ENCODE data around the gene ALPK3. TPM values are rescaled to one million over a fixed set of nuclear protein-coding genes. Genes with fewer than 3 reads are reported as not detected.
A peak's percentile ranks its signal among the peaks of the same experiment; 100 is the strongest.

ALPK3 gene
- total and polyA plus RNA-seq, 4 experiments from 2014 or later: 0.01 to 0.58 (median 0.26) TPM; not detected in 1

DNA sequence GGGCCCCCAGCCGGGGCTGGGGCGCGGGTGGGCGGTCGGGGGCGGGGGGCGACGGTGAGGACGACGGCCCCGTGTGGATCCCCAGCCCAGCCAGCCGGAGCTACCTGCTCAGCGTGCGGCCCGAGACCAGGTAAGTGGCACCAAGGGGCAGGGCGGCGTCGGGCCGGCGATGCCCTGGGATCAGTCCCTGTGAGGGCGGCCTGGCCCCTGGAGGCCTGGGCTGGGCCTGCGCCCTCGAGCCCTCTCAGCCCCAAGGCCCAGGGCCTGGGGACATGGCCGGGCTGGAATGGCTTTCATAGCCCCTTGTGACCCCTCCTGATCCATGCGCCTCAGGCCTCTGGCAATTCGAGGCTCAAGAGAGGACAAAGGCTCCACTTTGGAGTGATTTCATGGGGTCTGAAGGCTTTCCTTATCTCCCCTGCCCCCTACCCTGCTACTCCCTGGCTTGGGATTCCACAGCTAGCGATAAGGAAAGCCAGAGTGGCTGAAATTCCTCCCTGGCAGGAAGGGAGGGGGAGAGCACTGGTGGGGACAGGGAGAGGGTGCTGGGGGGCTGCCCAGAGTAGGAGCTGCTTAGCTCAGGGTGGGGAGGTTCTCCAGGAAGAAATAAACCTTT is 418 bp downstream of the ALPK3 start:
- CTCF ChIA-PET (ENCODE audit: partially characterized antibody): interaction anchor here (1.1 kb wide), 1 partner anchor 162 kb away, joined by 4 read pairs; no protein-coding TSS in a partner anchor
- Mint-ChIP-seq H3K36me3 (no peaks in the 10 kb centered on the region), H3K9me3 (no peaks in the 10 kb centered on the region), H3K4me3 (no peak overlapping the region), H3K27ac (no peak overlapping the region), H3K4me1 (peaks cover 7 to 12% (median 11%) of the 10 kb centered on the region in 4 donors), H3K27me3 (peaks cover 6 to 11% of the 10 kb centered on the region in 2 donors)
- DNase-seq: no peak
- no peaks in the 10 kb centered on the region for H3K27me3 ChIP-seq (ENCODE audit: insufficient read depth, low read length)
- no peak overlapping the region for H3K27ac ChIP-seq (ENCODE audit: low read depth, low read length)
- peaks cover 10% of the 10 kb centered on the region for H3K4me1 ChIP-seq (ENCODE audit: insufficient read depth, low read length)
- intact Hi-C loops (cut with micrococcal nuclease): no loop called here
- no peaks in the 10 kb centered on the region for H3K36me3 ChIP-seq (ENCODE audit: insufficient read depth, low read length)
- POLR2A ChIA-PET (ENCODE audit: partially characterized antibody): no interaction called here
- H3K9me3 ChIP-seq (ENCODE audit: control insufficient read depth in 1 of 2, low read length in 2 of 2): no peaks in the 10 kb centered on the region
- no peak overlapping the region for H3K4me3 ChIP-seq (ENCODE audit: low read length in 2 of 2)

DNA sequence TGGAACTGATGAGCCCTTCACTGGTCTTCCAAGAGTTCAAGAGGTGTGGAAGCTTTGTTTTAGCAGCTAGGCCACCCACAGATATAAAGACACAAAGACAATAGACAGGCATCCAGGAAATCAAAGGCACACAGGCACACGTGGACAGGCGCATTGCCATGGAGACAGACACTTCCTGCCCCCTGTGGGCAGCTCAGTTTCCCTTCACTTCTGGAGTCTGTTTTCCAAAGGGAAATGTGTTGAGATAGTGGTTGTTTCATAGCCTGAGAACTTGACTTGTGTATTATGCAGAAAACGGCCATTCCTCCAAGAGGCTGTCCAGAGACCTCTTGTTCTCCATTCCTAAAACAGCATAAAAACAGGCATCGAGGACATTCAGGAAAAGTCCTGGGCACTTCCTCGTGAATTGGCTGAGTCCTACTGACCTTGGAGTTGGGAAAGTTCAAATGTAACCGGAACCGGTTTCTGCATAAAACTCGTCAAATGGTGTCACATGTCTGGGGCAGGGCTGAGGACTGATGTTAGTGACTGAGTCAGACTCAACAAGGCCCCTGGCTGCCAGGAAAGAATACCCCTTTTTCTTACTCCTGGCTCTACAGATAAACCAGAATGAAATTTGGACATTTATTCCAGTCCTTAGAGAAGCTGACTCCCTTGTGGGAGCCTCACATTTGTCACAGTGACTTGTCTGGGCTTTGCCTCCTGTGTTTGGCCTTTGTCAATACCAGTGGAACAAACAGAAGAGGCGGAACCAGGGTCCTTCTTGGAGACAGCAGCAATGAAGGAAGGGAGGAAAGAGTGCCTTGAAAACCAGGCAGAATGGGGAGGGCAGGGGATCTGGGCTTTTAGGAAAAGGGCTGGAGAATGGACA is 1.3 kb downstream of the ALPK3 start:
- Mint-ChIP-seq H3K4me1 (peaks cover 7 to 11% (median 10%) of the 10 kb centered on the region in 4 donors), H3K9me3 (no peaks in the 10 kb centered on the region), H3K27ac (peak overlapping the region in 6 of 7 donors; percentile 22 to 81 (median 65)), H3K4me3 (peak overlapping the region in 3 of 8 donors; percentile 49 to 63 (median 63)), H3K27me3 (peaks cover 6 to 11% of the 10 kb centered on the region in 2 donors), H3K36me3 (no peaks in the 10 kb centered on the region)
- CTCF ChIA-PET (ENCODE audit: partially characterized antibody): no interaction called here
- no peaks in the 10 kb centered on the region for H3K9me3 ChIP-seq (ENCODE audit: control insufficient read depth in 1 of 2, low read length in 2 of 2)
- H3K27ac ChIP-seq (ENCODE audit: low read depth, low read length): no peak overlapping the region
- no peaks in the 10 kb centered on the region for H3K36me3 ChIP-seq (ENCODE audit: insufficient read depth, low read length)
- no peaks in the 10 kb centered on the region for H3K27me3 ChIP-seq (ENCODE audit: insufficient read depth, low read length)
- no peak overlapping the region for H3K4me3 ChIP-seq (ENCODE audit: low read length in 2 of 2)
- POLR2A ChIA-PET (ENCODE audit: partially characterized antibody): no interaction called here
- DNase-seq: peak in 2 of 5 donors; percentile 19 to 30
- intact Hi-C loops (cut with micrococcal nuclease): no loop called here
- peaks cover 10% of the 10 kb centered on the region for H3K4me1 ChIP-seq (ENCODE audit: insufficient read depth, low read length)

- intact Hi-C loops (cut with micrococcal nuclease): no loop called here
- Mint-ChIP-seq H3K4me3 (no peak overlapping the region), H3K36me3 (no peaks in the 10 kb centered on the region), H3K4me1 (peaks cover 7 to 11% (median 10%) of the 10 kb centered on the region in 4 donors), H3K27me3 (peaks cover 6 to 11% of the 10 kb centered on the region in 2 donors), H3K9me3 (no peaks in the 10 kb centered on the region), H3K27ac (peak overlapping the region in 3 of 7 donors; percentile 13 to 81 (median 27))
- ChIA-PET POLR2A (ENCODE audit: partially characterized antibody) (no interaction called here), CTCF (ENCODE audit: partially characterized antibody) (no interaction called here)
- Histone ChIP-seq H3K27ac (ENCODE audit: low read depth, low read length) (no peak overlapping the region), H3K4me3 (ENCODE audit: low read length in 2 of 2) (no peak overlapping the region), H3K4me1 (ENCODE audit: insufficient read depth, low read length) (peaks cover 10% of the 10 kb centered on the region), H3K36me3 (ENCODE audit: insufficient read depth, low read length) (no peaks in the 10 kb centered on the region), H3K27me3 (ENCODE audit: insufficient read depth, low read length) (no peaks in the 10 kb centered on the region), H3K9me3 (ENCODE audit: control insufficient read depth in 1 of 2, low read length in 2 of 2) (no peaks in the 10 kb centered on the region)
- DNase-seq: no peak
Observed at GRCh38 chr15:84819291-84819768, 2.2 kb downstream of the ALPK3 start.

GRCh38 chr15:84819791-84820190 is 2.6 kb downstream of the ALPK3 start:
- peaks cover 7 to 11% (median 10%) of the 10 kb centered on the region in 4 donors for H3K4me1 Mint-ChIP-seq
- no peak for DNase-seq
- Histone ChIP-seq H3K36me3 (ENCODE audit: insufficient read depth, low read length) (no peaks in the 10 kb centered on the region), H3K4me1 (ENCODE audit: insufficient read depth, low read length) (peaks cover 10% of the 10 kb centered on the region), H3K4me3 (ENCODE audit: low read length in 2 of 2) (no peak overlapping the region), H3K27ac (ENCODE audit: low read depth, low read length) (no peak overlapping the region), H3K27me3 (ENCODE audit: insufficient read depth, low read length) (no peaks in the 10 kb centered on the region), H3K9me3 (ENCODE audit: control insufficient read depth in 1 of 2, low read length in 2 of 2) (no peaks in the 10 kb centered on the region)
- no peaks in the 10 kb centered on the region for H3K9me3 Mint-ChIP-seq
- H3K27ac Mint-ChIP-seq: peak overlapping the region in 1 of 7 donors; percentile 14
- CTCF ChIA-PET (ENCODE audit: partially characterized antibody): no interaction called here
- H3K27me3 Mint-ChIP-seq: peaks cover 6 to 11% of the 10 kb centered on the region in 2 donors
- H3K4me3 Mint-ChIP-seq: no peak overlapping the region
- POLR2A ChIA-PET (ENCODE audit: partially characterized antibody): no interaction called here
- no peaks in the 10 kb centered on the region for H3K36me3 Mint-ChIP-seq
- intact Hi-C loops (cut with micrococcal nuclease): no loop called here

- Histone ChIP-seq H3K27me3 (ENCODE audit: insufficient read depth, low read length) (no peaks in the 10 kb centered on the region), H3K4me1 (ENCODE audit: insufficient read depth, low read length) (peaks cover 10% of the 10 kb centered on the region), H3K36me3 (ENCODE audit: insufficient read depth, low read length) (no peaks in the 10 kb centered on the region), H3K4me3 (ENCODE audit: low read length in 2 of 2) (no peak overlapping the region), H3K27ac (ENCODE audit: low read depth, low read length) (no peak overlapping the region), H3K9me3 (ENCODE audit: control insufficient read depth in 1 of 2, low read length in 2 of 2) (no peaks in the 10 kb centered on the region)
- H3K4me1 Mint-ChIP-seq: peaks cover 5 to 8% (median 7%) of the 10 kb centered on the region in 4 donors
- no peaks in the 10 kb centered on the region for H3K9me3 Mint-ChIP-seq
- ChIA-PET CTCF (ENCODE audit: partially characterized antibody) (interaction anchor here (0.9 to 1.9 kb wide), 2 partner anchors 13 to 223 kb away, joined by 3 to 6 read pairs; no protein-coding TSS in a partner anchor), POLR2A (ENCODE audit: partially characterized antibody) (interaction anchor here (1.2 kb wide), 1 partner anchor 167 kb away, joined by 4 read pairs; the partner anchor contains the start of gene WDR73)
- no peak overlapping the region for H3K4me3 Mint-ChIP-seq
- peaks cover 1 to 4% of the 10 kb centered on the region in 2 donors for H3K27me3 Mint-ChIP-seq
- no peaks in the 10 kb centered on the region for H3K36me3 Mint-ChIP-seq
- DNase-seq: no peak
- intact Hi-C loops (cut with micrococcal nuclease): no loop called here
- no peak overlapping the region for H3K27ac Mint-ChIP-seq
Observed at GRCh38 chr15:84821501-84822021, 4.4 kb downstream of the ALPK3 start.

DNA sequence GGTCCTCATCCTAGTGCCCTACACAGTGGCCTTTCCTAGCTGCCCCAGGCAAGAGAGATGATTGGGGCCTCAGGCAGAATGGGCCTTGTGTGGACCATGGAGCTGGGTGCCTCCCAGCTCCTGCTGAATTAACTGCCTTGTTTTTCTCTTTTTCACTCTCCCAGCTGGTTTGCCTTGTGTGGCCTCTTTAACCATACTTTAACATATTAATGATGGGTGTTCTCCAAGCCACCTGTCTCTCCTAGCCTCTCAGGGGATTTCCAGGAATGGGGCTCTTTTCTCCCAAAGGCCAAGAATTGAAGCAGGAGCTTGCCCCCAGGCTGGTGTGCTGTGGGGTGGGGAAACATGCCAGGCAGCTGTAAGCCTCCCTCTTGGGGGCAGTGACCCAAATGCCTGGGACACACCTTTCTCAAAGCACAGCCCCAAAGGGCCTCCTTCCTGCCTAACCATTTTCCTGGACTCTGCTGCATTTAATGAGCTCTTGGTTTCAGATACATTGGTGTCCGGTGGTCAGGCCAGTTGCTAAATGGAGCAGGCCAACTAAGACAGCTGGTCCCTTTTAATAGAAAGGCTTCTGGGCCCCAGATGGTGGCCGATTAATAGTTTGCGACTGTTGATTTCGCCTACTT is 5.6 kb downstream of the ALPK3 start:
- Mint-ChIP-seq H3K36me3 (no peaks in the 10 kb centered on the region), H3K27ac (no peak overlapping the region), H3K9me3 (no peaks in the 10 kb centered on the region), H3K4me3 (no peak overlapping the region), H3K27me3 (peaks cover 0 to 2% of the 10 kb centered on the region in 2 donors), H3K4me1 (peaks cover 4 to 6% (median 5%) of the 10 kb centered on the region in 4 donors)
- Histone ChIP-seq H3K4me1 (ENCODE audit: insufficient read depth, low read length) (peaks cover 7% of the 10 kb centered on the region), H3K4me3 (ENCODE audit: low read length in 2 of 2) (no peak overlapping the region), H3K27ac (ENCODE audit: low read depth, low read length) (no peak overlapping the region), H3K9me3 (ENCODE audit: control insufficient read depth in 1 of 2, low read length in 2 of 2) (no peaks in the 10 kb centered on the region), H3K36me3 (ENCODE audit: insufficient read depth, low read length) (no peaks in the 10 kb centered on the region), H3K27me3 (ENCODE audit: insufficient read depth, low read length) (no peaks in the 10 kb centered on the region)
- DNase-seq: no peak
- POLR2A ChIA-PET (ENCODE audit: partially characterized antibody): no interaction called here
- intact Hi-C loops (cut with micrococcal nuclease): no loop called here
- CTCF ChIA-PET (ENCODE audit: partially characterized antibody): interaction anchor here (1.3 to 1.9 kb wide), 2 partner anchors 12 to 235 kb away, joined by 4 to 6 read pairs; no protein-coding TSS in a partner anchor
